Islet precursor cell (in vitro differentiated cells): ENCODE measurements around the gene NOP56.
"Not testable (repeated sequence)": the region's sequence is repeated elsewhere in the genome, so short reads cannot be mapped to it uniquely, and the experiment has no call there.

Source experiments
- DNase-seq: peaks from one replicate; pipeline ENCODE4 v3.0.0-alpha.2; 2018

The NOP56 gene

DNA sequence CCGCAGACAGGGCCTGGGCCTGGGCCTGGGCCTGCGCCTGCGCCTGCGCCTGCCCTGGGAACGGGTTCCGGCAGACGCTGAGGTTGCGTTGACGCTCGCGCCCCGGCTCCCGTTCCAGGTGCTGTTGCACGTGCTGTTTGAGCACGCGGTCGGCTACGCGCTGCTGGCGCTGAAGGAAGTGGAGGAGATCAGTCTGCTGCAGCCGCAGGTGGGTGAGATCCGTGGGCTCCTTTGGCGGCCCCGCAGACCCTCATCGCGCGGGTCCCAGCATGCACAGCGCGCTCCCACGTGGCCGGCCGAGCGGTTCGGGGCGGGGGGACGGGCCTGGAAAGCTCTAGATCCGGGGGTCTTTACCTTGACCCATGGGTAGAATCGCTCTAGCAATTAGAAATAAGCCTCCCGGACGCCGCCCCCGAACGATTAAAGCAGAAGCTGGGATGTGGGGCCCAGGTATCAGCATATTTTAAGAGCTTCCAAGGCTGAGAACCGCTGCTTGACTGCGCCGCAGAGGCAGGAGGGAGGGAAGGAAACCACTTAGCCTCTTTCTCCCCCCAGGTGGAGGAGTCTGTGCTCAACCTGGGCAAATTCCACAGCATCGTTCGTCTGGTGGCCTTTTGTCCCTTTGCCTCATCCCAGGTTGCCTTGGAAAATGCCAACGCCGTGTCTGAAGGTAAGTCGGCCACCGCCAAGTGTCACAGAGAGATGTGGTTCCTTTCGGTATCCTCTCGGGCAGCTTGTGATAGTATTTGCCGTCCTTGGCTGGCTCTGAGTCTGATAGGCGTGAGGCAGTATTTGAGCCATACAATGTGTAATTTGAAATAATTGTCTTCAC, 508 bp downstream of the NOP56 start:
- DNase-seq: no peak

DNA sequence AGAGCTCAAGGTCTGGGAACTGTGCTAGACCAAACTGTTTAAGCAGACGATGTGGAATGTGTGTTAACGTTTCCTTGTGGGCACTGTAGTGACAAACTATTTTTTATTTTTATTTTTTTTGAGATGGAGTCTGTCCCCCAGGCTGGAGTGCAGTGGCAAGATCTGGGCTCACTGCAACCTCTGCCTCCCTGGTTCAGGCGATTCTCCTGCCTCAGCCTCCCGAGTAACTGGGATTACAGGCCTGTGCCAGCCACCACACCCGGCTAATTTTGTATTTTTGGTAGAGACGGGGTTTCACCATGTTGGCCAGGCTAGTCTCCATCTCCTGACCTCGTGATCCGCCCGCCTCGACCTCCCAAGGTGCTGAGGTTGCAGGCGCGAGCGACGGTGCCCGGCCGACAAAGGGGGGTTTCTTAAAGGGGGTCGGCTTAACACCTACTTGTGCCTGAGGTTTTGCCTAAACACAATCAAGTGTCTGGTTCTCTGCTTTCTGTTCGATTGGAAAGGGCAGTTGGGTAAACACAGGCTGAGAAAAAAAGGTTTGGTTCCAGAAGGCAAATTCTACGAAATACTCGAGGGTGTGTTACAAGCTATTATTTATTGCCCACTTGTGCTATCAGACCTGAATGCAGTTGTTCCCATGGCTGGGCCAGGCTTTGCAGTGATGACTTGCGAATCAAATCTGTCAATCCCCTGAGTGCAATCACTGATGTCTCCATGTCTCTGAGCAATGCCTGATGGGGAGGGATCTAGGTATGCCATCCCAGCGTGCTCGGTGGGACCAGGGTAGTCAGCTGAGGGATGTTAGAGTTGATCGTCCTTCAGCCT, 1.3 kb downstream of the NOP56 start:
- DNase-seq: no peak

GRCh38 chr20:2654384-2654822, 2.0 kb downstream of the NOP56 start:
- no peak for DNase-seq

- DNase-seq: no peak
These were observed 2.4 kb downstream of the NOP56 start for GRCh38 chr20:2654831-2655230.

DNA sequence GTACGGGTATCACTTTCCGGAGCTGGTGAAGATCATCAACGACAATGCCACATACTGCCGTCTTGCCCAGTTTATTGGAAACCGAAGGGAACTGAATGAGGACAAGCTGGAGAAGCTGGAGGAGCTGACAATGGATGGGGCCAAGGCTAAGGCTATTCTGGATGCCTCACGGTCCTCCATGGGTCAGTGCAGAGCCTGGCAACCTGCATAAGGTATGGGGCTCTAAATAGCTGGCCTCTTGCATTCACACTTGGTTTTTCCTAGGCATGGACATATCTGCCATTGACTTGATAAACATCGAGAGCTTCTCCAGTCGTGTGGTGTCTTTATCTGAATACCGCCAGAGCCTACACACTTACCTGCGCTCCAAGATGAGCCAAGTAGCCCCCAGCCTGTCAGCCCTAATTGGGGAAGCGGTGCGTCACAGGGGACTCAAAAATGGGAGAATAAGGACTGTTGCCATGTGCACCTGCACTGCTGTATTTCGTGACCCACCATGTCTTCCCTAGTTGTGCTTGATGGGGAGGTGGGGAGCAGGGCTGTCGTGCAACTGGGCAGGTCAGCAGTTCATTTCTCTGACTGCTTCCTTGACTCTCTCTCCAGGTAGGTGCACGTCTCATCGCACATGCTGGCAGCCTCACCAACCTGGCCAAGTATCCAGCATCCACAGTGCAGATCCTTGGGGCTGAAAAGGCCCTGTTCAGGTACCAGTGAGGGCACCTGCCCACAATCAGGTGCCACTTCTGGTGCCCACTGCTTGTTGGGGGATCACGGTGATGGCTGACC, 3.1 kb downstream of the NOP56 start:
- no peak for DNase-seq

DNA sequence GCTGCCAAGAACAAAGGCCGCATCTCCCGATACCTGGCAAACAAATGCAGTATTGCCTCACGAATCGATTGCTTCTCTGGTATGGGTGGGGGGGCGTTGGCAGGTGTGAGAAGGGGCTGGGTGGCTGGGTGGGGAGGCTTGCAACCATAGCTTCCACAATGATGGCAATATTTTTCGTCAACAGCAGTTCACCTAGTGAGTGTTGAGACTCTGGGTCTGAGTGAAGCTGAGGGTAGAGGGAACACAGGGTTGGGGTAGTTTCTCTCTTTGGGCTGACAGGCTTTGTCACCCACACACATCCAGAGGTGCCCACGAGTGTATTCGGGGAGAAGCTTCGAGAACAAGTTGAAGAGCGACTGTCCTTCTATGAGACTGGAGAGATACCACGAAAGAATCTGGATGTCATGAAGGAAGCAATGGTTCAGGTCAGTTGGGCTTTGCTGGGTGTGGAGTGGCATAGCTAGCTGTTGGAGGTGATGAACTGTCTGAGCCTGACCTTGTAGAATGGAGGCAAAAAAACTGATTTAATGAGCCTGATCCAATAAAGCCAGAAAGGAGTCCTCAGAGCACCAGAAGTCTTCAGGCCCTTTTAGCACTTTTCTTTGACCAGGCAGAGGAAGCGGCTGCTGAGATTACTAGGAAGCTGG, 4.2 kb downstream of the NOP56 start:
- no peak for DNase-seq

DNA sequence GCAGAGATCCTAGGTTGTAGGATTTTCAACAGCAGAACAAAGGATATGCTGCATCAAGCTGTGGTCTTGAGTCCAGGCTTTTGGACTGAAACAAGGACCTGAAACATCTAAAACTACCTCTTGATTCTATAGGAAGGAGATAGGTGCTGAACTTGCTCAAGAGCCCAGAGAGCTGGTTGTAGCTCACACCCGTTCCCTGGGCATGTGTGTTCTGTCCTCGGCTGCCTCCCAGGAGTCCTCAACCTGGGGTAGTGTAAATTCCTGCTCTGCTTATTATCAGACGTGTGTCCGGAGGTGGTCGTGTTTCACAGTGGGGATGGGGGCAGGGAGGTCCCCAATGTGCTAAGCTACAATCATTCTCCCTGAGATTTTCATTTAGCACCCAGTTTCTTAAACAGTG, 4.8 kb downstream of the NOP56 start:
- DNase-seq: no peak

DNA sequence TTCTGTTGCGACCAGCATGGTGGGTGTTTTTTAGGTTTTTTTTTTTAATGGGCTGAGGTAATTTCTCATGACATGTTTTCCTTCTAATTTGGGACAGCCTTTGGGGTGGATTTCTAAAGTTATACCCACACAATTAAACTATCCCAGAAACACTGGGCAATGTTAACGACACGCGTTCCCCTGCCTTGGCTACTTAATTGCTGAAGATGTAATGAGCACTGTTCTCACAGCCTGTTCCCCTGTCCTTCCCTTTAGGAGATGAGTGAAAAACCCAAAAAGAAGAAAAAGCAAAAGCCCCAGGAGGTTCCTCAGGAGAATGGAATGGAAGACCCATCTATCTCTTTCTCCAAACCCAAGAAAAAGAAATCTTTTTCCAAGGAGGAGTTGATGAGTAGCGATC, 5.2 kb downstream of the NOP56 start:
- DNase-seq: no peak

DNA sequence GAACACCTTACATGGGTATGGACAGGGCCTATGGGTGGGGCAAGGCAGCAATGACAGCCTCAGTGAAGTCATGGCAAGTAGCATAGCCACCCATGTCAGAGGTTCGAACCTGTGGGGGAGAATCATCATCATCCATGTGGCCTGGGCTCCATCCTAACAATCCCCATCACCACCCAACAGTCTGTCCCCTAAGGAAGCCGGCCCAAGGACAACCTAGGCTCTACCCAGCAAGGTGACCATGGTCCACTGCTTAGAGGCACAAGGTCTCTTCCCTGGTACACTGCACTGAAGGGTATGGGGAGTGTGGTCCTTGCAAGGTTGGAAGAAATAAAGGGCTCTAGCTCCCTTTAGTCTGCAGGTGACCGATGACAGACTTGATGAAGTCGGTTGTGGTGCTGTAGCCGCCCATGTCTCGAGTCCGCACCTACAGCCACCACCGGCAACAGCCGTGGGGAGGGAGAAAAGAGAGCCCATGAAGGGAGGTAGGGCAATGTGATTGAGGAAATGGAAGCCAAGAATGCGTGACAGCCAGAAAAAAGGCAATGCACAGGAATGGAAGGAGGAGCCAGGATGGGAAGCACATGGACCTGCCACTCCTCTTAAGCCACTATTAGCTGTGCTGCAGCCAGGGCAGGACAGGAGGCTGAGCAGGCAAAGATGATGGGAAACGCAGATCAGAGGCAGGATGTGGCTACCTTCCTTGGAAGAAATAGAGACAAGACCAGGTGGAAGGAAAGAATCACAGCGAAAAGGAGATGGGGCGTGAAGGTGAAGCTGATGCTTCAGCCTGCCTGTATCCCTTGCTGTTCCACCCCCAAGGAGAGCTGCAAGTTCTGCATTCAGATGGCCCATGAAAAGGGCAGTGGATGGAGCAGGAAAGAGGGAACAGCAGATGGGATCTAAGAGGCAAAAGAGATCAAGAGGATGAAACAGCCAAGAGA, 6.3 kb downstream of the NOP56 start:
- peak; percentile 57 for DNase-seq

DNA sequence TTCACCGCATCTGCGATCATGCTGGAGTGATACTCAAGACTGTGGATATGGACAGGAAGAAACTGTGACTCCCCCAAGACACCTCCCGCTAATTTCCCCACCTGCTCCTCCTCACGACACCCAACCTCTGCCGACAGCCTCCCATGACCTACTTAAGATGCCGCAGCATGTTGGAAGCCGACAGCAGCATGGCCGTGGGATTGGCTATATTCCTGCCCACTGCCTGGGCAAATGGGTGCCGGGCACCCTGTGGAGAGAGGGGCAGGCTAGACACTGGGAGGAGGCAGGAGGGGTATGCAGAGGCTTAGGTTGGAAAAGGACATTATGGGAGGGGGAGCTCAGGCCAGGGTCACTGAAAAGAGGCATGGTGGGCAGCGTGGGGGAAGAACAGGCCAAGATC, 7.1 kb downstream of the NOP56 start:
- DNase-seq: no peak

DNA sequence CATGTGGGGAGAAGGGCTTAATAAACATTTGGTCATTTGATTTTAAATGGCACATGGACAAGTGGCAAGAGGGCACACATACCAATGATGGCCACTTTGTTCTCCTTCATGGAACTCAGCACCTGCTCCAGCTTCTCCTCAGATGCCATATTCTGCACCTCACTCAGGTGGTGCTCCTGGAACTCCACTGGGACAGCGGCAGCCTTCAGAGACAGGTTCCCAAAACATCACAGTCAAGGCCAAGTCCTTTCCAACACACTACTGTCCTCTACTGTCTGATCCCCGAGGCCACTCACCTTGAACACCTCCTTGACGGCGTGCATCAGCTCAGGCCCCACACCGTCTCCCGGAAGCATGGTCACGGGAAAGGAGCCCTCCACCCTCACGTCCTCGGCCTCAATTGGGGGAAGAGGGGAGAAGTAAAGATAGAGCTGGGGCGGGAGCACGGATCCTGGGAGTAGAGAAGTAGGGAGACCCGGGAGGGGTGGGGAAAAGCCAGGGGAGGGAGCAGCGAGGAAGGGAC, 11.0 kb downstream of the NOP56 start:
- DNase-seq: no peak

GRCh38 chr20:2663887-2664719, 11.7 kb downstream of the NOP56 start, which contains the start of gene IDH3B:
IDH3B (minus strand) TSS chr20:2664216; CDS start chr20:2664188, 28 bp downstream.
- peak; percentile 96 for DNase-seq

- no peak for DNase-seq
These were observed 19.5 kb downstream of the NOP56 start for GRCh38 chr20:2671977-2672376.

DNA sequence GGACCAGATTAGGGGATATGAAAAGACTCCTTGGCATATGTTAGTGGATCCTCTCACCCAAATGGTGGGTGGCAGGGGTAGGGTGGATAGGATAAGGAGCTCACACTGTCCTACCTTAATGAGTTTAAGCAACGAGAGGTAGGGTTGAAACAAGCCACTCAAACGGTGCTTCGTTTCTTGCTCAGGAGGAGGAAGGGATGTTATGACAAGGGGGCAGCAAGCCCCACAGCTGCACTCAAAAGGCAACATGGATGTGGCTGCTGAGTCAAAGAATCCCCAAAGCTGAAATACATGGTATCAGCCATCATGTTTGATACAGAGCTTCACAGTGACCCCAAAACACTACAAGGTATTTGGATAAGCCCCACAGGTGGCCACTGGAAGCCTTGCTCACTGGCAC, 20.0 kb downstream of the NOP56 start:
- no peak for DNase-seq

- no peak for DNase-seq
These were observed 21.0 kb downstream of the NOP56 start for GRCh38 chr20:2673453-2673852.

GRCh38 chr20:2680046-2680445, 27.6 kb downstream of the NOP56 start:
- DNase-seq: no peak

DNA sequence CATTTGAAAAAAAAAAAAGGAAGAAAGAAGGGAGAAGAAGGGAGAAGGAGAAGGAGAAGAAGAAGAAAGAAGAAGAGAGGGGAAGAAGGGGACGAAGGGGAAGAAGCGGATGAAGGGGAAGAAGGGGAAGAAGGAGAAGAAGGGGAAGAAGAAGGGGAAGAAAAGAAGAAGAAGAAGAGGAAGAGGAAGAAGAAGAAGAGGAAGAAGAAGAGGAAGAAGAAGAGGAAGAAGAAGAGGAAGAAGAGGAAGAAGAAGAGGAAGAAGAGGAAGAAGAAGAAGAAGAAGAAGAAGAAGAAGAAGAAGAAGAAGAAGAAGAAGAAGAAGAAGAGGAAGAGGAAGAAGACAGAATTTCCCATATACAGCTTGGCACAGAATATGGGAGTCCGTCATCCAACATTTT, 29.6 kb downstream of the NOP56 start:
- DNase-seq: not testable (repeated sequence)

GRCh38 chr20:2684817-2685216, 32.4 kb downstream of the NOP56 start:
- not testable (repeated sequence) for DNase-seq

DNA sequence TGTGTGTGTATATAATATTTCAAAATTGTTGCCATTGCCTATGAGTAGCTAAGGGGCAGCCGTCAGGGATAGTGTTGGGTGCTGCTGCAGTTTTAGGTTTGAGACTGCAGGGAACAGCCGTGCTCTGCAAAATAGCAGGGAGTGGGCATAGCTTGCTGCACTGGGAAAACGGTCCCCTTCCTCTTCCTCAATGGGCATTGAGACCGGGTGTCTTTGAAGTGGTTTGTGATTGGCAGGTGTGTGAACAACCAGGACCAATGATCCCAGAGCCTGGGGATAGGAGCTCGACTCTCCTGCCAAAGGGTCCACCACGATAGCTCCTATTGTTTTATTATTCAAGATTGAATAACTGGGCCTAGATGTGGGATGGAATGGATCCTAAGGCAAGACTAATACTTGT, 35.1 kb downstream of the NOP56 start:
- no peak for DNase-seq

DNA sequence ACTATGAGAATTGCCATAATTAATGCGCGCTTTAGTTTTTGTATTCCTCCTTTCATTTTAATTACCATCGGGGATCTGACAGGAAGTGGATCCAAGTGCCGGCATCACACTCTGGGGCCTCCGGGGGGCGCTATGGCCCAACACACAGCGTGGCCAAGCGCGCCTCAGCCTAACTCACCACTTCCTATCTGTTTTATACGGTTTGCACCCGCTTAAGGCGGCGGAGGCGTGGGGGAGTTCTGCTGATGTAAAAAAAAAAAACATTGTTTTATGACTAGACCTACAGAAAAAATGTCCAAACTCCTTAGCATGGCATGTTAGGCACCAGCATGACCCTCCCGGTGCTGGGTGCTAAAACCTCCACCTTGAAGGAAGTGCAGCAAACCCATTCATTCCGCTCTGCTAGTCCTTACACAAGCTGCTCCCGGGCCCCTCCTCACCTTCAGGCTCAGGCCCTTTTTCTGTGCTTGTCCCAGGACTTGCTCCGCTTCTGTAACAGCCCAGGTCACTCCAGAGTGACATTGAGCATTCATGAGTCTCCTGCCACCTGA, 35.7 kb downstream of the NOP56 start:
- DNase-seq: peak; percentile 71
